Calu3 (cell line): Measurements from ENCODE around the gene CDC73. TPM values are rescaled to one million over a fixed set of nuclear protein-coding genes. Genes with fewer than 3 reads are reported as not detected.
A peak's percentile ranks its signal among the peaks of the same experiment; 100 is the strongest.

Experiments used
- BruUV-seq: library from RNA; stranded (reverse); fragments of 400-500 nt; replicated peaks from 2 replicates; lab custom pipeline; 2021; lab: Mats Ljungman, UMichigan
- CTCF ChIA-PET: fragments of 300-600 bp; sonication (Branson Sonifier 250); formaldehyde crosslinking; loops from one replicate; lab custom pipeline; 2022; ENCODE audit warnings: antibody characterized with exemption; lab: Charles Lee
- DNase-seq: peaks from one replicate; pipeline ENCODE4 v3.0.0; 2022
- H3K27ac Mint-ChIP-seq: one replicate; pipeline ENCODE4 v1.8.0; 2022; ENCODE audit warnings: mixed read lengths; ENCODE audit not compliant: unreplicated experiment
- H3K27me3 Mint-ChIP-seq: one replicate; pipeline ENCODE4 v1.8.0; 2022; ENCODE audit warnings: mixed read lengths; ENCODE audit not compliant: unreplicated experiment
- H3K36me3 Mint-ChIP-seq: one replicate; pipeline ENCODE4 v1.8.0; 2022; ENCODE audit warnings: mild to moderate bottlenecking, moderate library complexity, mixed read lengths; ENCODE audit not compliant: insufficient read depth, unreplicated experiment
- H3K4me1 Mint-ChIP-seq: one replicate; pipeline ENCODE4 v1.8.0; 2022; ENCODE audit warnings: mild to moderate bottlenecking, low read depth, mixed read lengths; ENCODE audit not compliant: unreplicated experiment
- H3K4me3 Mint-ChIP-seq: one replicate; pipeline ENCODE4 v1.8.0; 2022; ENCODE audit warnings: mild to moderate bottlenecking, low read depth, moderate library complexity, mixed read lengths; ENCODE audit not compliant: unreplicated experiment
- H3K9me3 Mint-ChIP-seq: one replicate; pipeline ENCODE4 v1.8.0; 2022; ENCODE audit warnings: low read depth, mixed read lengths; ENCODE audit not compliant: unreplicated experiment
- intact Hi-C: fragments of 100-400 bp; cut with micrococcal nuclease; formaldehyde crosslinking; loops from one replicate; pipeline ENCODE4 v1.10.0; 2022; ENCODE audit not compliant: unreplicated experiment
- total RNA-seq: library from RNA; stranded (reverse); gene quantifications from 2 replicates; pipeline ENCODE4 v1.2.3, GENCODE V29; 2022
- TF ChIP-seq, protein P1 (sequence below): fragments of 200-600 bp; IDR thresholded peaks from one replicate; pipeline ENCODE4 v1.8.0; 2022; ENCODE audit warnings: antibody characterized with exemption; ENCODE audit not compliant: unreplicated experiment

Gene CDC73
- total RNA-seq, 1 experiment from 2014 or later, result 75.2 TPM

DNA sequence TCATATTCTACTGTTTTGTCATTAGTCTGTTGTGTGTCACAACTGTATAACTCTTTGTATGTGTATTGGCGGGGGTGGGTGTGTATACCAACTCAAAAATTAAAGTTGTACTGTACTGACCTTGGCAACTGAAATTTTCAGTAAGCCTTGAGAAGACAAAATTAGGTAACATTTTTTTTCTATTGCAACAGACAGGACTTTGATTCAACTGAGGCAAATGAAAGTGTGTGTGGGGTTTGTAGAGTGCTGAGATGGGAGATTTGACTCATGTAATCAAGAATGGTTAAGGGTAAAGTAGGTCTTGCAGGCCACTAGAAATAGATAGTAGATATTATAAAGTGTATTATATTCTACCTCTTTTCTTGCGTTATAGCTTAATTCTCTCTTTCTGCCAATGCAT, 79.2 kb downstream of the CDC73 start:
- H3K9me3 Mint-ChIP-seq, result no peaks in the 10 kb centered on the region
- DNase-seq, result no peak

DNA sequence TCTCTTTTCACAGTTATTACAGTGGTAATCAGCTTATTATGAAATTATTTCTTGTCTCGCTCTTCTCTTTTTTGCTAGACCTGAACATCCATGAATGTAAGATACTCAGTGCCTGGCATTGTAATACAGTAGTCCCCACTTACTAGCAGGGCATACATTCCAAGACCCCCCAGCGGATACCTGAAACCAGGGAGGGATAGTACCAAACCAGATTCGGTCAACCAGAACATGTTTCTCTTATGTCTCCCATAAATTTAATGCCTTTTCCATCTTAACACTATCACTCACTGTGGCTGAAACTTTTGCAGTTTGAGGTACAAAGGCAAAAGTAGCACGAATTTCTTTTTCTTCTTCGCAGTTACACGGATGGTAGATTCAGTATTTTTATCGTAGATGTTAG, 89.2 kb downstream of the CDC73 start:
- H3K36me3 Mint-ChIP-seq, result peaks cover 6% of the 10 kb centered on the region
- peak overlapping the region; percentile 53 for H3K27ac Mint-ChIP-seq
- TF ChIP-seq, protein P1, sequence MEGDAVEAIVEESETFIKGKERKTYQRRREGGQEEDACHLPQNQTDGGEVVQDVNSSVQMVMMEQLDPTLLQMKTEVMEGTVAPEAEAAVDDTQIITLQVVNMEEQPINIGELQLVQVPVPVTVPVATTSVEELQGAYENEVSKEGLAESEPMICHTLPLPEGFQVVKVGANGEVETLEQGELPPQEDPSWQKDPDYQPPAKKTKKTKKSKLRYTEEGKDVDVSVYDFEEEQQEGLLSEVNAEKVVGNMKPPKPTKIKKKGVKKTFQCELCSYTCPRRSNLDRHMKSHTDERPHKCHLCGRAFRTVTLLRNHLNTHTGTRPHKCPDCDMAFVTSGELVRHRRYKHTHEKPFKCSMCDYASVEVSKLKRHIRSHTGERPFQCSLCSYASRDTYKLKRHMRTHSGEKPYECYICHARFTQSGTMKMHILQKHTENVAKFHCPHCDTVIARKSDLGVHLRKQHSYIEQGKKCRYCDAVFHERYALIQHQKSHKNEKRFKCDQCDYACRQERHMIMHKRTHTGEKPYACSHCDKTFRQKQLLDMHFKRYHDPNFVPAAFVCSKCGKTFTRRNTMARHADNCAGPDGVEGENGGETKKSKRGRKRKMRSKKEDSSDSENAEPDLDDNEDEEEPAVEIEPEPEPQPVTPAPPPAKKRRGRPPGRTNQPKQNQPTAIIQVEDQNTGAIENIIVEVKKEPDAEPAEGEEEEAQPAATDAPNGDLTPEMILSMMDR, result no peak
- peaks cover 4% of the 10 kb centered on the region for H3K9me3 Mint-ChIP-seq
- H3K4me1 Mint-ChIP-seq, result peaks cover 36% of the 10 kb centered on the region
- no peaks in the 10 kb centered on the region for H3K27me3 Mint-ChIP-seq
- CTCF ChIA-PET, result no interaction called here
- intact Hi-C loops, result no loop called here
- DNase-seq, result no peak
- H3K4me3 Mint-ChIP-seq, result no peak overlapping the region
- BruUV-seq, result no TSS peak

More for the DNA sequence above, 79.2 kb downstream of the CDC73 start:
- BruUV-seq, result no TSS peak
- TF ChIP-seq, protein P1, result no peak
- CTCF ChIA-PET, result no interaction called here
- peak overlapping the region; percentile 27 for H3K27ac Mint-ChIP-seq
- H3K27me3 Mint-ChIP-seq, result no peaks in the 10 kb centered on the region
- intact Hi-C loops, result no loop called here
- peaks cover 22% of the 10 kb centered on the region for H3K4me1 Mint-ChIP-seq
- peaks cover 4% of the 10 kb centered on the region for H3K36me3 Mint-ChIP-seq
- H3K4me3 Mint-ChIP-seq, result no peak overlapping the region

DNA sequence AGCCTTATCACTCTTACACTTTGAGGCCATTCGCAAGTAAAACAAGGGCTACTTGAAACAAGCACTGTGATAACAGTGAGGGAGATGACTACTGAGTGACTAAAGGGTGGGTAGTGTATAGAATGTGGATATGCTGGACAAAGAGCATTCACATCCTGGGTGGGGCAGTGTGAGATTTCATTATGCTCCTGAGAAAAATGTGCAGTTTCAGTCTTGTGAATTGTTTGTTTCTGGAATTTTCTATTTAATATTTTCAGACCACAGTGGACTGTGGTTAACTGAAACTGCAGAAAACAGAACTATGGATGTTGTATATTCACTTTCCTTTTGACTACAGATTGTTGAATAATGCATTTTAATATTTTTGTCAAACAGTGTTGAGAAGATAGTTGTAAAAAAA, 89.7 kb downstream of the CDC73 start:
- peaks cover 11% of the 10 kb centered on the region for H3K36me3 Mint-ChIP-seq
- intact Hi-C loops, result no loop called here
- peaks cover 31% of the 10 kb centered on the region for H3K4me1 Mint-ChIP-seq
- DNase-seq, result peak; percentile 50
- peaks cover 4% of the 10 kb centered on the region for H3K9me3 Mint-ChIP-seq
- peak overlapping the region; percentile 53 for H3K27ac Mint-ChIP-seq
- CTCF ChIA-PET, result no interaction called here
- TF ChIP-seq, protein P1, result no peak
- no peaks in the 10 kb centered on the region for H3K27me3 Mint-ChIP-seq
- BruUV-seq, result no TSS peak
- H3K4me3 Mint-ChIP-seq, result no peak overlapping the region

DNA sequence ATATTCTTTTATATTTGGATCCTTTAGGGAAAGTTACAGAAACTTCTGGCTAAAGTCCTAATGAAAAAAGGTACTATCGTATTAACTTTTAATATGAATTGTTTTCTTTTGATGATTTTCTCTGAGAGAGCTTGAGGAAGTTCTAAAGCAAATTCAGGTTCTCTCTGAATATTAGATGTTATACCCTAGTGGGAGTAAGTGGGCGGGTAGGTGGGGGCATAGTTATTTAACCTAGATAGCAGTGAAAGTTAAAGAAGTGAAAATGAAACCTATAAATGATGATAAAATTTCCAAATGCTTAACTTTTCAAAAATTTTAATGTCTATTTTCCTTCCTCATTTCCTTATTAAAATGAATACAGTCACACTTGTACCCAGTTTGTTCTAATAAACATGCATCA, 90.8 kb downstream of the CDC73 start:
- peaks cover 4% of the 10 kb centered on the region for H3K9me3 Mint-ChIP-seq
- peaks cover 12% of the 10 kb centered on the region for H3K36me3 Mint-ChIP-seq
- no peak for DNase-seq
- no peak overlapping the region for H3K27ac Mint-ChIP-seq
- intact Hi-C loops, result no loop called here
- BruUV-seq, result no TSS peak
- H3K4me3 Mint-ChIP-seq, result no peak overlapping the region
- CTCF ChIA-PET, result interaction anchor here (0.6 kb wide), 1 partner anchor 20 kb away, joined by 3 read pairs; no protein-coding TSS in a partner anchor
- H3K4me1 Mint-ChIP-seq, result peaks cover 31% of the 10 kb centered on the region
- TF ChIP-seq, protein P1, result no peak
- H3K27me3 Mint-ChIP-seq, result no peaks in the 10 kb centered on the region
